HepG2 (cell line): ENCODE results near the gene MVP. TPM values are rescaled to one million over a fixed set of nuclear protein-coding genes. Genes with fewer than 3 reads are reported as not detected.
A peak's percentile ranks its signal among the peaks of the same experiment; 100 is the strongest.

Experiments
- CBX5 ChIP-seq: sonication (generic); formaldehyde crosslinking; IDR thresholded peaks from 2 replicates; pipeline ENCODE4 v1.4.0; 2020; ENCODE audit warnings: missing genetic modification reagents, borderline replicate concordance
- DR1 ChIP-seq: sonication (generic); formaldehyde crosslinking; IDR thresholded peaks from 2 replicates; pipeline ENCODE4 v1.8.0; 2021; ENCODE audit warnings: mild to moderate bottlenecking, missing genetic modification reagents, inconsistent platforms
- ELF3 ChIP-seq: IDR thresholded peaks from 2 replicates; pipeline ENCODE4 v1.6.1; 2016; ENCODE audit warnings: missing genetic modification reagents, missing compliant biosample characterization
- HDAC2 ChIP-seq: sonication (generic); formaldehyde crosslinking; IDR thresholded peaks from 2 replicates; pipeline ENCODE4 v1.4.0; 2020; ENCODE audit warnings: missing genetic modification reagents
- IKZF4 ChIP-seq: sonication (generic); formaldehyde crosslinking; IDR thresholded peaks from 2 replicates; pipeline ENCODE4 v1.5.1; 2020; ENCODE audit warnings: borderline replicate concordance, mild to moderate bottlenecking, low read depth, missing genetic modification reagents; ENCODE audit errors: not compliant biosample characterization
- ISL2 ChIP-seq: sonication (generic); formaldehyde crosslinking; IDR thresholded peaks from 2 replicates; pipeline ENCODE4 v1.5.0; 2020; ENCODE audit warnings: missing genetic modification reagents
- KLF12 ChIP-seq: sonication (generic); formaldehyde crosslinking; IDR thresholded peaks from 2 replicates; pipeline ENCODE4 v1.4.0; 2020; ENCODE audit warnings: missing genetic modification reagents, borderline replicate concordance
- MAF1 ChIP-seq: sonication (generic); formaldehyde crosslinking; IDR thresholded peaks from 2 replicates; pipeline ENCODE4 v1.5.0; 2020; ENCODE audit warnings: missing genetic modification reagents, borderline replicate concordance
- MTF2 ChIP-seq: sonication (generic); formaldehyde crosslinking; IDR thresholded peaks from 2 replicates; pipeline ENCODE4 v1.5.0; 2020; ENCODE audit warnings: missing genetic modification reagents, borderline replicate concordance
- PCBP1 ChIP-seq: fragments of 200-400 bp; formaldehyde crosslinking; IDR thresholded peaks from 2 replicates; pipeline ENCODE4 v1.6.1; 2017; ENCODE audit warnings: mild to moderate bottlenecking, low read depth, low read length, borderline replicate concordance
- SSRP1 ChIP-seq: IDR thresholded peaks from 2 replicates; pipeline ENCODE4 v1.6.1; 2016; ENCODE audit warnings: control low read depth
- ZNF121 ChIP-seq: sonication (generic); formaldehyde crosslinking; IDR thresholded peaks from 2 replicates; pipeline ENCODE4 v1.5.0; 2020; ENCODE audit warnings: mild to moderate bottlenecking, missing genetic modification reagents
- ZNF451 ChIP-seq: sonication (generic); formaldehyde crosslinking; IDR thresholded peaks from 2 replicates; pipeline ENCODE4 v1.5.0; 2020; ENCODE audit warnings: mild to moderate bottlenecking, missing genetic modification reagents
- ZNF556 ChIP-seq: sonication (generic); formaldehyde crosslinking; IDR thresholded peaks from 2 replicates; pipeline ENCODE4 v1.4.0; 2020; ENCODE audit warnings: mild to moderate bottlenecking, missing genetic modification reagents, borderline replicate concordance
- ZNF766 ChIP-seq: sonication (generic); formaldehyde crosslinking; IDR thresholded peaks from 2 replicates; pipeline ENCODE4 v1.5.0; 2020; ENCODE audit warnings: missing genetic modification reagents, borderline replicate concordance
- ZNF777 ChIP-seq: sonication (generic); formaldehyde crosslinking; IDR thresholded peaks from 2 replicates; pipeline ENCODE4 v1.4.0; 2020; ENCODE audit warnings: missing genetic modification reagents
- ZNF780A ChIP-seq: sonication (generic); formaldehyde crosslinking; IDR thresholded peaks from 2 replicates; pipeline ENCODE4 v1.8.0; 2022; ENCODE audit warnings: mild to moderate bottlenecking, missing genetic modification reagents, moderate library complexity
- ZNF878 ChIP-seq: sonication (generic); formaldehyde crosslinking; IDR thresholded peaks from 2 replicates; pipeline ENCODE4 v1.8.1; 2023; ENCODE audit warnings: mild to moderate bottlenecking, missing genetic modification reagents, moderate library complexity
- polyA plus RNA-seq, 8 experiments: library from polyadenylated mRNA; depleted of rRNA in 3 of 8; stranded (reverse) in 7 of 8; unstranded in 1 of 8; fragments of >200 nt; fragmentation: Illumina TruSeq in 4 of 8; extraction: Trizol in 4 of 8; gene quantifications; 2 replicates each; pipeline versions ENCODE4 v1.2.1 to v1.2.3, GENCODE V29; 2011 to 2016; ENCODE audit warnings: low read depth in 4 of 8, missing spikeins in 1 of 8, mixed read lengths in 1 of 8; ENCODE audit not compliant: insufficient read depth in 1 of 8
- total RNA-seq, 5 experiments: library from RNA; depleted of rRNA; stranded (reverse); fragments of >200 nt; fragmentation: Illumina TruSeq; extraction: Trizol; gene quantifications; 2 replicates each; pipeline ENCODE4 v1.2.3, GENCODE V29; 2016; ENCODE audit warnings: low read depth in 1 of 5
- TF ChIP-seq, protein P1 (sequence below): sonication (generic); formaldehyde crosslinking; IDR thresholded peaks from 2 replicates; pipeline ENCODE4 v1.5.1; 2020; ENCODE audit warnings: missing genetic modification reagents, mild to moderate bottlenecking, borderline replicate concordance
- TF ChIP-seq, protein P2 (sequence below): sonication (generic); formaldehyde crosslinking; IDR thresholded peaks from 2 replicates; pipeline ENCODE4 v1.4.0; 2020; ENCODE audit warnings: missing genetic modification reagents, low read depth, mild to moderate bottlenecking, borderline replicate concordance
- TF ChIP-seq, protein P3 (sequence below): sonication (generic); formaldehyde crosslinking; IDR thresholded peaks from 2 replicates; pipeline ENCODE4 v1.5.0; 2020; ENCODE audit warnings: mild to moderate bottlenecking, missing genetic modification reagents
- TF ChIP-seq, protein P4 (sequence below): sonication (generic); formaldehyde crosslinking; IDR thresholded peaks from 2 replicates; pipeline ENCODE4 v1.9.0; 2021; ENCODE audit warnings: missing genetic modification reagents, borderline replicate concordance

MVP gene
- total and polyA plus RNA-seq, 2 of the 13 experiments (the other 11 are each of a cell fraction or from before 2014, with no cell fraction given): 22.9 to 43.5 TPM

DNA sequence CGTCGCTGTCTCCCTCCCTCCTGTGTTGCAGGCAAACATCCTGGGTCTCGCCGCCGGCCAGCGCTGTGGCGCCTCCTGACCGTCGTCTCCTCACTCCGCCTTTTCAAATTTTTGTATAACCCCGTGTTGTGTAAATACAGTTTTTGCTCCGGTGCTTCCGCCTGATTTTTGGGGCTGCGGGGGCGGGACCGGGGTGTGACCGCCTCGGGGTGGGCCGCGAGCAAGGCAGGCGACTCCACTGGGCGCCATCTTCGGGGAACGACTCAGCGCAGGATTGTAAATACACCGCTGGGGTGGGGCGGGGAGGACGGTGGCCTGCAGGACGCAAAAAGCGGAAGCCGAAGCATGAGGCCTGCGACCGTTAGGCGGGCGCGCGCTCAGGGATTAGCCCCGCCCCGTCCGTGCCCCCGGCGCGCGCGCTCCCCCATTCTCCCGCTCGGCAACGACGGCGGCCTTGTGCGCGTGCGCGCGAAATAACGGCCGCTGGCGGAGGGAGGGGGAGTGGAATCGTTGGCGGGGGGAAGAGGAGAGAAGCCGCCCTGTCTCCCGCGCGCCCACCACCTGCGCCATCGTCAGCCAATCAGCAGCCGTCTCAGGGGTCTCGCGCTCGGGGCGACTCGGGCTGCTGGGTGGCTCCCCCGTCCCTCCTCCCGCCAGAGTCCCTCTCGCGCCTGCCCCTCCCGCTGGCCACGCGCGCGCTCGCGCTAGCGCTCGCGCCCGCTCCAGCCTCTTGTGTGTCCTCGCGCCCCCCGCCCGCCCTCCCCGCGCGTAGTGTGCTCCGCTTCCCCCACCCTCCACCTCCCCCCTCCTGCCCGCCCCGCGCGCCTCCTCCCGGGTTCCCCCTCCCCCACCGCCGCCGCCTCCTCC is 14.8 kb upstream of the MVP start (continued):
- TF ChIP-seq IKZF4 (peak; percentile 85), ZNF878 (peak; percentile 96), ZNF766 (CRISPR knock-in tag) (peak; percentile 80; the same call in 1 of the 2 replicates), ZNF121 (CRISPR knock-in tag) (no peak), ZNF556 (CRISPR knock-in tag) (peak; percentile 98), ISL2 (CRISPR knock-in tag) (peak; percentile 64), CBX5 (peak; percentile 94; the same call in 1 of the 2 replicates), MAF1 (CRISPR knock-in tag) (peak; percentile 52; the same call in 1 of the 2 replicates), ELF3 (CRISPR knock-in tag) (peak; percentile 91), SSRP1 (no peak; the same call in none of the 2 replicates), ZNF777 (CRISPR knock-in tag) (peak; percentile 56; the same call in 1 of the 2 replicates), KLF12 (peak; percentile 99), ZNF780A (CRISPR knock-in tag) (peak; percentile 93; the same call in 1 of the 2 replicates), HDAC2 (CRISPR knock-in tag) (peak; percentile 82), ZNF451 (CRISPR knock-in tag) (peak; percentile 98), DR1 (CRISPR knock-in tag) (peak; percentile 77; the same call in 1 of the 2 replicates), PCBP1 (no peak; the same call in 1 of the 2 replicates), MTF2 (CRISPR knock-in tag) (0 out of 2 replicates have a peak, but pooled peaks have one; percentile 6)
- TF ChIP-seq, protein P1, sequence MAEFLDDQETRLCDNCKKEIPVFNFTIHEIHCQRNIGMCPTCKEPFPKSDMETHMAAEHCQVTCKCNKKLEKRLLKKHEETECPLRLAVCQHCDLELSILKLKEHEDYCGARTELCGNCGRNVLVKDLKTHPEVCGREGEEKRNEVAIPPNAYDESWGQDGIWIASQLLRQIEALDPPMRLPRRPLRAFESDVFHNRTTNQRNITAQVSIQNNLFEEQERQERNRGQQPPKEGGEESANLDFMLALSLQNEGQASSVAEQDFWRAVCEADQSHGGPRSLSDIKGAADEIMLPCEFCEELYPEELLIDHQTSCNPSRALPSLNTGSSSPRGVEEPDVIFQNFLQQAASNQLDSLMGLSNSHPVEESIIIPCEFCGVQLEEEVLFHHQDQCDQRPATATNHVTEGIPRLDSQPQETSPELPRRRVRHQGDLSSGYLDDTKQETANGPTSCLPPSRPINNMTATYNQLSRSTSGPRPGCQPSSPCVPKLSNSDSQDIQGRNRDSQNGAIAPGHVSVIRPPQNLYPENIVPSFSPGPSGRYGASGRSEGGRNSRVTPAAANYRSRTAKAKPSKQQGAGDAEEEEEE: 0 out of 2 replicates have a peak, but pooled peaks have one; percentile 13
- TF ChIP-seq, protein P2, sequence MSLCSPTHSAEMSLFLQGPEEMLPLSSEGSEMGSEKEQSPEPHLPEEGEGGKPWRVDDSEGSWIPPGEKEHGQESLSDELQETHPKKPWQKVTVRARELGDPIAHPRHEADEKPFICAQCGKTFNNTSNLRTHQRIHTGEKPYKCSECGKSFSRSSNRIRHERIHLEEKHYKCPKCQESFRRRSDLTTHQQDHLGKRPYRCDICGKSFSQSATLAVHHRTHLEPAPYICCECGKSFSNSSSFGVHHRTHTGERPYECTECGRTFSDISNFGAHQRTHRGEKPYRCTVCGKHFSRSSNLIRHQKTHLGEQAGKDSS (CRISPR knock-in tag): peak; percentile 90
- TF ChIP-seq, protein P3, sequence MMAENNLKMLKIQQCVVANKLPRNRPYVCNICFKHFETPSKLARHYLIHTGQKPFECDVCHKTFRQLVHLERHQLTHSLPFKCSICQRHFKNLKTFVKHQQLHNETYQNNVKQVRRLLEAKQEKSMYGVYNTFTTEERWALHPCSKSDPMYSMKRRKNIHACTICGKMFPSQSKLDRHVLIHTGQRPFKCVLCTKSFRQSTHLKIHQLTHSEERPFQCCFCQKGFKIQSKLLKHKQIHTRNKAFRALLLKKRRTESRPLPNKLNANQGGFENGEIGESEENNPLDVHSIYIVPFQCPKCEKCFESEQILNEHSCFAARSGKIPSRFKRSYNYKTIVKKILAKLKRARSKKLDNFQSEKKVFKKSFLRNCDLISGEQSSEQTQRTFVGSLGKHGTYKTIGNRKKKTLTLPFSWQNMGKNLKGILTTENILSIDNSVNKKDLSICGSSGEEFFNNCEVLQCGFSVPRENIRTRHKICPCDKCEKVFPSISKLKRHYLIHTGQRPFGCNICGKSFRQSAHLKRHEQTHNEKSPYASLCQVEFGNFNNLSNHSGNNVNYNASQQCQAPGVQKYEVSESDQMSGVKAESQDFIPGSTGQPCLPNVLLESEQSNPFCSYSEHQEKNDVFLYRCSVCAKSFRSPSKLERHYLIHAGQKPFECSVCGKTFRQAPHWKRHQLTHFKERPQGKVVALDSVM (CRISPR knock-in tag): peak; percentile 64
- TF ChIP-seq, protein P4, sequence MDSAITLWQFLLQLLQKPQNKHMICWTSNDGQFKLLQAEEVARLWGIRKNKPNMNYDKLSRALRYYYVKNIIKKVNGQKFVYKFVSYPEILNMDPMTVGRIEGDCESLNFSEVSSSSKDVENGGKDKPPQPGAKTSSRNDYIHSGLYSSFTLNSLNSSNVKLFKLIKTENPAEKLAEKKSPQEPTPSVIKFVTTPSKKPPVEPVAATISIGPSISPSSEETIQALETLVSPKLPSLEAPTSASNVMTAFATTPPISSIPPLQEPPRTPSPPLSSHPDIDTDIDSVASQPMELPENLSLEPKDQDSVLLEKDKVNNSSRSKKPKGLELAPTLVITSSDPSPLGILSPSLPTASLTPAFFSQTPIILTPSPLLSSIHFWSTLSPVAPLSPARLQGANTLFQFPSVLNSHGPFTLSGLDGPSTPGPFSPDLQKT (CRISPR knock-in tag): 0 out of 2 replicates have a peak, but pooled peaks have one; percentile 61
